Measurements from ENCODE around the gene PCYT1B. TPM values are rescaled to one million over a fixed set of nuclear protein-coding genes. Genes with fewer than 3 reads are reported as not detected.

Gene PCYT1B
- total RNA-seq, 1 experiment from 2014 or later = 0.07 TPM

Other genes starting within 250 kb of the PCYT1B start
- gene PDK3, start 182.1 kb downstream of the PCYT1B start, total RNA-seq (2014; rRNA removed; shearing (Covaris generic); ENCODE audit: low replicate concordance) = 3.1 and 3.8 TPM in 2 replicates
- 11.3 and 19.9 TPM in 2 replicates for gene POLA1, start 46.6 kb upstream of the PCYT1B start, total RNA-seq (2014; rRNA removed; shearing (Covaris generic); ENCODE audit: low replicate concordance)